Uterus (tissue), 2 donors: ENCODE data around the gene PROK2.

ENCODE experiments used
- POLR2A ChIP-seq, 2 donors: fragments of 450-650 bp; IDR thresholded peaks; one replicate each; pipeline ENCODE4 v1.6.1; 2016; ENCODE audit warnings: antibody characterized with exemption in 2 of 2, mild to moderate bottlenecking in 1 of 2, moderate library complexity in 1 of 2
- TF ChIP-seq, protein P1 (sequence below), 4 experiments: fragments of 200-600 bp in 2 of 4; fragments of 450-650 bp in 2 of 4; sonication (generic) in 2 of 4; IDR thresholded peaks; one replicate each; pipeline ENCODE4 v1.5.1; 2016 to 2019; ENCODE audit warnings: antibody characterized with exemption in 4 of 4, mild to moderate bottlenecking in 2 of 4, moderate library complexity in 1 of 4

DNA sequence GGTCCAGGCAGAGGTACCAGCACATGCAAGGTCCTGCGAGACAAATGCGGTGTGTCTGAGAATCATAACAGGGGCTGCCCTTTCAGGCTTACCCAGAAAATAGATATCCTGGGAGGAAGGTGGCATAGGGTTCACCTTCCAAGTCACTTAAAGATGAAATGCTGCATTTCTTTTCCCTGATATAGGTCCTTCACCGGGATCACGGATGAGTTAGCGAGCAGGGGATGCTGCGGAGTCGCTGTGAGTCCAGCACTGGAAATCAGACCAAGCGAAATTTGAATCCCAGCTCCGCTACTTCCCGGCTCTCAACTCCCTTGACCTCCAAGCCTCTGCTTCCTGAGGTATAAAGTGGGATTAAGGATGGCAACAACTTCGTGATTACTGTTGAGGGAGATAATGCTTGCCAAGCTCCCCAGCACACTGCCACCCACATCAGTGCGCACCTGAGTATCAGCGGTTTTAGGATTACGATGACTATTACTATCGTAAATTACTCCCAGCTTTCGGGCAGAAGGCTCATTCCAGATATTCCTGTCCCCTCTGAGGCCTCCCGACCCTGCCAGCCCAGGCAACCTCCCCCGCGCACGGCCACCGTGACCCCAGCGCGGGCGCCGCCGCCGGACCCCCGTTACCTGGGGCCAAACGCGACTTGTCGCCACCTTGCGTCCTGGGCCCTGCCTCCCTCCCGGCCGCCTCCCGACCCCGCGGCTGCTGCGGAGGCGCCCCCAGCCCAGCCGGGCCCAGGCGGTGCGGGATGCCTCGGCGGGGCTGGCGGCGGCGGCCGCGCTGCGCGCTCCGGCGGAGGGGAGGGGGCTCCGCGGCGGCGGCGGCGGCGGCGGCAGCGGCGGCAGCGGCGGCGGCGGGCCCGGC, 31.9 kb downstream of the PROK2 start:
- TF ChIP-seq, protein P1, sequence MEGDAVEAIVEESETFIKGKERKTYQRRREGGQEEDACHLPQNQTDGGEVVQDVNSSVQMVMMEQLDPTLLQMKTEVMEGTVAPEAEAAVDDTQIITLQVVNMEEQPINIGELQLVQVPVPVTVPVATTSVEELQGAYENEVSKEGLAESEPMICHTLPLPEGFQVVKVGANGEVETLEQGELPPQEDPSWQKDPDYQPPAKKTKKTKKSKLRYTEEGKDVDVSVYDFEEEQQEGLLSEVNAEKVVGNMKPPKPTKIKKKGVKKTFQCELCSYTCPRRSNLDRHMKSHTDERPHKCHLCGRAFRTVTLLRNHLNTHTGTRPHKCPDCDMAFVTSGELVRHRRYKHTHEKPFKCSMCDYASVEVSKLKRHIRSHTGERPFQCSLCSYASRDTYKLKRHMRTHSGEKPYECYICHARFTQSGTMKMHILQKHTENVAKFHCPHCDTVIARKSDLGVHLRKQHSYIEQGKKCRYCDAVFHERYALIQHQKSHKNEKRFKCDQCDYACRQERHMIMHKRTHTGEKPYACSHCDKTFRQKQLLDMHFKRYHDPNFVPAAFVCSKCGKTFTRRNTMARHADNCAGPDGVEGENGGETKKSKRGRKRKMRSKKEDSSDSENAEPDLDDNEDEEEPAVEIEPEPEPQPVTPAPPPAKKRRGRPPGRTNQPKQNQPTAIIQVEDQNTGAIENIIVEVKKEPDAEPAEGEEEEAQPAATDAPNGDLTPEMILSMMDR (IDR thresholded peaks at IDR 0.05) = no peak
- TF ChIP-seq POLR2A (IDR thresholded peaks at IDR 0.05) = no peak
